ENCODE results near the gene FBXO4. TPM values are rescaled to one million over a fixed set of nuclear protein-coding genes. Genes with fewer than 3 reads are reported as not detected.

The FBXO4 gene
- polyA plus RNA-seq, 2 of the 4 experiments (the other 2 are of a cell fraction): 9.8 to 22.5 TPM

- Histone ChIP-seq H3K4me2 (no peak overlapping the region), H3K9me3 (no peaks in the 10 kb centered on the region), H3K27ac (no peak overlapping the region), H3K4me1 (0 out of 3 replicates have a peak, but pooled peaks cover 4% of the 10 kb centered on the region), H3K4me3 (no peak overlapping the region)
- ATAC-seq: no peak
- DNase-seq (ENCODE audit: low read depth in 1 of 2, low spot score in 1 of 2): no peak
- ChIA-PET POLR2A (no interaction called here), CTCF (interaction anchor here (1.4 kb wide), 1 partner anchor 654 kb away, joined by 3 read pairs; no protein-coding TSS in a partner anchor)
- TF ChIP-seq ZFP36 (IDR thresholded peaks at IDR 0.05; ENCODE audit: borderline replicate concordance, partially characterized antibody): no peak
- no peak for TF ChIP-seq CHD2 (IDR thresholded peaks at IDR 0.05; ENCODE audit: low read length, partially characterized antibody)
- TF ChIP-seq GATA3 (IDR thresholded peaks at IDR 0.05; ENCODE audit: borderline replicate concordance): no peak
- no peak for TF ChIP-seq ELK1 (IDR thresholded peaks at IDR 0.05; ENCODE audit: low read depth, low read length)
- TF ChIP-seq RCOR1 (IDR thresholded peaks at IDR 0.05; ENCODE audit: low read depth, low read length): no peak
- no peak for TF ChIP-seq RAD21 (conservative IDR thresholded peaks at IDR 0.05 in 1 of 2, IDR thresholded peaks at IDR 0.05 in 1 of 2)
- TF ChIP-seq CEBPB (IDR thresholded peaks at IDR 0.05): no peak
- TF ChIP-seq POLR2A (IDR thresholded peaks at IDR 0.05; ENCODE audit: low read length): no peak
- TF ChIP-seq BCL3 (IDR thresholded peaks at IDR 0.05): no peak
- no peak for TF ChIP-seq USF2 (IDR thresholded peaks at IDR 0.05)
- TF ChIP-seq ZNF302 (CRISPR knock-in tag; IDR thresholded peaks at IDR 0.05): no peak
- FAIRE-seq: no peak
These were observed 4.0 kb downstream of the FBXO4 start for GRCh38 chr5:41929035-41929434.

GRCh38 chr5:41932770-41933169 is 7.7 kb downstream of the FBXO4 start:
- no peaks in the 10 kb centered on the region for H3K9me3 ChIP-seq
- H3K4me2 ChIP-seq: no peak overlapping the region
- CTCF ChIA-PET: interaction anchor here (0.6 kb wide), 1 partner anchor 501 kb away, joined by 5 read pairs; no protein-coding TSS in a partner anchor
- no peak overlapping the region for H3K4me3 ChIP-seq
- no peaks in the 10 kb centered on the region for H3K4me1 ChIP-seq
- H3K27ac ChIP-seq: no peak overlapping the region
- POLR2A ChIA-PET: no interaction called here
- 59% methylated on average over 2 of the region's 2 CpGs for WGBS (ENCODE audit: missing lambda C conversion rate)
- TF ChIP-seq FOSB (CRISPR knock-in tag; IDR thresholded peaks at IDR 0.05) (no peak), MAFK (IDR thresholded peaks at IDR 0.05; ENCODE audit: partially characterized antibody) (no peak), HOXB13 (CRISPR knock-in tag; IDR thresholded peaks at IDR 0.05; ENCODE audit: low read depth) (no peak), REST (IDR thresholded peaks at IDR 0.05) (no peak), FOSL2 (IDR thresholded peaks at IDR 0.05) (no peak), FOSL2 (CRISPR knock-in tag; IDR thresholded peaks at IDR 0.05) (no peak), ESRRA (IDR thresholded peaks at IDR 0.05; ENCODE audit: borderline replicate concordance, low read length) (no peak), HOXB5 (CRISPR knock-in tag; IDR thresholded peaks at IDR 0.05) (no peak), CTCF (IDR thresholded peaks at IDR 0.05) (no peak), ATOH8 (CRISPR knock-in tag; IDR thresholded peaks at IDR 0.05; ENCODE audit: low read depth) (no peak), CEBPB (IDR thresholded peaks at IDR 0.05) (no peak), USF2 (IDR thresholded peaks at IDR 0.05) (no peak), E2F6 (IDR thresholded peaks at IDR 0.05; ENCODE audit: borderline replicate concordance, low read depth) (no peak), RAD21 (conservative IDR thresholded peaks at IDR 0.05 in 1 of 2, IDR thresholded peaks at IDR 0.05 in 1 of 2) (no peak)
- ATAC-seq: no peak
- no peak for FAIRE-seq
- no peak for DNase-seq (ENCODE audit: low read depth in 1 of 2, low spot score in 1 of 2)
